GM12878 (cell line): ENCODE results near the gene TNFAIP3. TPM values are rescaled to one million over a fixed set of nuclear protein-coding genes. Genes with fewer than 3 reads are reported as not detected.

Source experiments
- ATAC-seq: fragments of 200-7000 bp; cut with Tn5 transposase; 3 replicates; pipeline ENCODE4 v1.9.1; 2020; ENCODE audit warnings: mild to moderate bottlenecking, moderate library complexity
- BruUV-seq: library from RNA; stranded (reverse); fragments of 400-500 nt; replicated peaks from 2 replicates; lab custom pipeline; 2021; lab: Mats Ljungman, UMichigan
- CTCF ChIA-PET: fragments of 300-600 bp; sonication (Branson Sonifier 250); formaldehyde crosslinking; extraction: SDS; loops from one replicate; lab custom pipeline; 2021; ENCODE audit warnings: inconsistent platforms; lab: Yijun Ruan, JAX
- POLR2A ChIA-PET: fragments of 350-600 bp; formaldehyde crosslinking; extraction: SDS; loops from one replicate; lab custom pipeline; 2021; ENCODE audit warnings: inconsistent platforms; lab: Charles Lee
- RAD21 ChIA-PET: fragments of 300-600 bp; sonication (Branson Sonifier 250); formaldehyde crosslinking; loops from one replicate; lab custom pipeline; 2023; ENCODE audit warnings: antibody characterized with exemption; ENCODE audit not compliant: unreplicated experiment; lab: Charles Lee
- SMC1A ChIA-PET: fragments of 300-600 bp; sonication (Branson Sonifier 250); formaldehyde crosslinking; loops from one replicate; lab custom pipeline; 2023; ENCODE audit not compliant: unreplicated experiment, uncharacterized antibody; lab: Charles Lee
- DNase-seq: peaks from one replicate; pipeline ENCODE4 v3.0.0-alpha.2; 2011; ENCODE audit warnings: low read depth, low spot score
- FAIRE-seq: peaks from 3 replicates; lab custom pipeline; 2011; peaks lifted over from hg19 to GRCh38; lab: Jason Lieb, UNC
- H2AFZ ChIP-seq: 2 replicates; pipeline ENCODE4 v1.6.0; 2011; ENCODE audit warnings: low read depth, low read length, control low read depth; ENCODE audit not compliant: control insufficient read depth
- H3K27ac ChIP-seq: 2 replicates; pipeline ENCODE4 v1.5.1; 2011; ENCODE audit warnings: control low read depth; ENCODE audit not compliant: control insufficient read depth, insufficient read depth
- H3K27me3 ChIP-seq, 2 experiments: replicated peaks in 1 of 2; 2 replicates each; pipeline versions ENCODE4 v1.6.0 to v1.6.1; 2011; ENCODE audit warnings: low read length in 1 of 2; ENCODE audit not compliant: control insufficient read depth in 2 of 2, insufficient read depth in 2 of 2
- H3K36me3 ChIP-seq, 2 experiments: 2 replicates each; pipeline ENCODE4 v1.5.1; 2011; ENCODE audit warnings: low read length in 1 of 2; ENCODE audit not compliant: control insufficient read depth in 2 of 2, insufficient read depth in 2 of 2
- H3K4me1 ChIP-seq: 2 replicates; pipeline ENCODE4 v1.6.1; 2011; ENCODE audit warnings: mild to moderate bottlenecking, low read length, moderate library complexity, mixed read lengths; ENCODE audit not compliant: control insufficient read depth, insufficient read depth
- H3K4me2 ChIP-seq: 2 replicates; pipeline ENCODE4 v1.6.0; 2011; ENCODE audit warnings: control low read depth; ENCODE audit not compliant: control insufficient read depth, insufficient read depth
- H3K4me3 ChIP-seq: fragments of 200-600 bp; sonication (generic); 2 replicates; pipeline ENCODE4 v1.5.1; 2016
- H3K79me2 ChIP-seq: 2 replicates; pipeline ENCODE4 v1.6.0; 2011; ENCODE audit warnings: low read length; ENCODE audit not compliant: control insufficient read depth, insufficient read depth
- H3K9ac ChIP-seq: 2 replicates; pipeline ENCODE4 v1.8.0; 2011; ENCODE audit warnings: low read length, control low read depth, mixed read lengths; ENCODE audit not compliant: control insufficient read depth, insufficient read depth
- H3K9me3 ChIP-seq: replicated peaks from 3 replicates; pipeline ENCODE4 v1.5.1; 2011; ENCODE audit warnings: mild to moderate bottlenecking, low read length; ENCODE audit not compliant: control insufficient read depth, insufficient read depth
- H4K20me1 ChIP-seq: 2 replicates; pipeline ENCODE4 v1.6.0; 2011; ENCODE audit not compliant: control insufficient read depth, insufficient read depth
- CHD2 ChIP-seq: IDR thresholded peaks from 2 replicates; pipeline ENCODE4 v1.6.1; 2011; ENCODE audit warnings: low read depth, low read length, improper control_type of control experiment, borderline replicate concordance
- CREB1 ChIP-seq: IDR thresholded peaks from 2 replicates; pipeline ENCODE4 v1.6.1; 2012; ENCODE audit warnings: low read depth, mild to moderate bottlenecking, inconsistent platforms
- EED ChIP-seq: sonication (generic); IDR thresholded peaks from 2 replicates; pipeline ENCODE4 v1.6.1; 2016; ENCODE audit warnings: antibody characterized with exemption, low read depth
- POLR2AphosphoS2 ChIP-seq: IDR thresholded peaks from 2 replicates; pipeline ENCODE4 v1.6.1; 2011; ENCODE audit warnings: low read depth, mild to moderate bottlenecking, low read length, improper control_type of control experiment, moderate library complexity
- SPI1 ChIP-seq: IDR thresholded peaks from 2 replicates; pipeline ENCODE4 v1.6.1; 2011; ENCODE audit warnings: low read depth, mild to moderate bottlenecking, low read length, moderate library complexity, borderline replicate concordance; ENCODE audit not compliant: insufficient read depth
- WGBS: methylation state at CpG from one replicate; pipeline ENCODE4 v1.1.6; 2016; ENCODE audit warnings: low lambda C conversion rate; ENCODE audit not compliant: insufficient replicate concordance, insufficient coverage; ENCODE audit errors: missing lambda C conversion rate; 5-methylcytosine and 5-hydroxymethylcytosine counted together
- in situ Hi-C: fragments of 300-500 bp; cut with MboI; formaldehyde crosslinking; loops from 9 replicates; pipeline ENCODE4 v1.14.3; 2018; ENCODE audit warnings: mixed read lengths
- intact Hi-C: fragments of 100-400 bp; cut with micrococcal nuclease; formaldehyde crosslinking; loops from one replicate; pipeline ENCODE4 v1.14.2; 2022; ENCODE audit not compliant: unreplicated experiment
- polyA plus RNA-seq, 11 experiments: library from polyadenylated mRNA; depleted of rRNA in 4 of 11; unstranded in 6 of 11; stranded (reverse) in 5 of 11; fragments of >200 nt; fragmentation: Nextera tagmentation in 4 of 11; fragmentation: Illumina TruSeq in 1 of 11; extraction: Ambion mirVana in 4 of 11; extraction: Trizol in 1 of 11; gene quantifications; 1 replicate in 1 of 11; 2 replicates in 10 of 11; pipeline versions ENCODE4 v1.2.1 to v1.2.3, GENCODE V29; 2011 to 2016; ENCODE audit warnings: inconsistent platforms in 2 of 11, missing spikeins in 2 of 11, low read depth in 1 of 11
- total RNA-seq, 4 experiments: library from RNA; depleted of rRNA in 3 of 4; stranded (reverse); fragments of >200 nt in 3 of 4; fragmentation: Illumina TruSeq in 1 of 4; extraction: Trizol in 1 of 4; gene quantifications; 2 replicates each; pipeline versions ENCODE4 v1.2.1 to v1.2.3, GENCODE V29; 2013 to 2021

The TNFAIP3 gene
- total and polyA plus RNA-seq, 10 of the 15 experiments (the other 5 are each of a cell fraction or from before 2014, with no cell fraction given), result 18.0 to 350 (median 127) TPM

DNA sequence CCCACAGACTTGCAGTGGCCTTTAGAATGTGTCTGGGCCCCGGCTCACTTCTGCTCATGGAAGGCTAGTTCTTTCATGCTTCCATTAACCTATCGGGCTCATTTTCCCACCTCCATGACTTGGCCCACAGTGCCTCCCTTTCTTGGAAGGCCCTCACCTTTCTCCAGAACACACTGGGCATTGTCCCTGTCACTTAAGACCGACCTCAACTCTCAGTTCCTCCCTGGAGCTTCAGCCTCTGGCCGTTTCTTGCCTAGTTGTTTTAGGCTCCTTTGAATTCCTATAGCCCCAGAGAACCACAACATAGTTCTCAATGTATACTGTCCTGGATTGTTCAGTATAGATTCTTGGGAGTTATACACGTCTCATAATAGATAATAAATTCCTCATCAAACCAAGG is 19.3 kb upstream of the TNFAIP3 start:
- Histone ChIP-seq H3K9ac (no peak overlapping the region), H2AFZ (peak overlapping the region; percentile 33), H3K9me3 (peaks cover 4% of the 10 kb centered on the region; the same call in 2 of the 3 replicates), H3K36me3 (no peaks in the 10 kb centered on the region), H3K4me2 (no peak overlapping the region), H3K4me1 (peaks cover 27% of the 10 kb centered on the region), H3K27ac (no peak overlapping the region), H4K20me1 (no peaks in the 10 kb centered on the region), H3K79me2 (no peaks in the 10 kb centered on the region), H3K27me3 (no peaks in the 10 kb centered on the region), H3K4me3 (no peak overlapping the region)
- SMC1A ChIA-PET, result interaction anchor here (1.0 to 1.1 kb wide), 2 partner anchors 14 to 22 kb away, joined by 3 to 4 read pairs; no protein-coding TSS in a partner anchor
- FAIRE-seq, result no peak
- RAD21 ChIA-PET, result interaction anchor here (1.0 to 2.1 kb wide), 4 partner anchors 19 to 66 kb away, joined by 3 to 9 read pairs (median 4); partner anchors contain the start of gene TNFAIP3
- 42% methylated on average over 5 of the region's 5 CpGs for WGBS
- CTCF ChIA-PET, result interaction anchor here (1.2 kb wide), 1 partner anchor 36 kb away, joined by 6 read pairs; no protein-coding TSS in a partner anchor
- no TSS peak for BruUV-seq
- POLR2A ChIA-PET, result no interaction called here
- no peak for DNase-seq
- ATAC-seq, result no peak
- intact Hi-C loops (no loop called here), in situ Hi-C loops (no loop called here)
- TF ChIP-seq SPI1, result peak; percentile 78; the same call in 1 of the 2 replicates
- no peak for TF ChIP-seq POLR2AphosphoS2
- no peak for TF ChIP-seq CREB1
- 0 out of 2 replicates have a peak, but pooled peaks have one; percentile 29 for TF ChIP-seq EED

DNA sequence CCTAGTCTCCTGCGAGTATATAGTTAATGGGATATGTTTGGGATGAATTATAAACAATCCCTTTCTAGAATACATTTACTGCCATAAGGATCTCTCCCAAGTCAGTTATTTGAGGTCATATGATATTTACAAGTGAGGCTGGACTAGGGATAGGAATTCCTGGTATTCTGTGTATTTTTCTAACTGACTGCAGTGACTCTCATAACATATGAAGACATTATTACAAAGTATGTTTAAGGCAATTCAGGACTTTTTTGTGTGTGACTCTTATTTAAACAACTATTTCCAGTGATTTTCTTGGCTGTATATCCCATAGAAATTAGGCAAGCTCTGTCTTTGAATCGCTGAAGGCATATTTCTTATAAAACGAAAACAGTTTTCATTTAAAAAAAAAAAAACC is 18.4 kb upstream of the TNFAIP3 start:
- no TSS peak for BruUV-seq
- Histone ChIP-seq H3K79me2 (no peaks in the 10 kb centered on the region), H3K4me3 (no peak overlapping the region), H3K9ac (no peak overlapping the region), H4K20me1 (no peaks in the 10 kb centered on the region), H3K4me1 (peaks cover 27% of the 10 kb centered on the region), H2AFZ (no peak overlapping the region), H3K27me3 (no peaks in the 10 kb centered on the region), H3K4me2 (no peak overlapping the region), H3K36me3 (no peaks in the 10 kb centered on the region), H3K27ac (no peak overlapping the region), H3K9me3 (peaks cover 3% of the 10 kb centered on the region; the same call in 2 of the 3 replicates)
- no peak for ATAC-seq
- in situ Hi-C loops, result no loop called here
- intact Hi-C loops, result no loop called here
- TF ChIP-seq CHD2, result no peak
- no peak for DNase-seq
- ChIA-PET RAD21 (interaction anchor here (0.9 to 1.3 kb wide), 3 partner anchors 20 to 127 kb away, joined by 3 read pairs; no protein-coding TSS in a partner anchor), POLR2A (interaction anchor here (0.5 to 0.7 kb wide), 2 partner anchors 18 to 103 kb away, joined by 3 to 4 read pairs; no protein-coding TSS in a partner anchor), CTCF (interaction anchor here (0.7 to 1.0 kb wide), 4 partner anchors 8 to 49 kb away, joined by 3 to 5 read pairs (median 3); no protein-coding TSS in a partner anchor), SMC1A (interaction anchor here (1.0 to 1.3 kb wide), 4 partner anchors 9 to 133 kb away, joined by 3 to 5 read pairs (median 3); no protein-coding TSS in a partner anchor)
- FAIRE-seq, result no peak
- 100% methylated on average over 3 of the region's 3 CpGs for WGBS
